ENCODE data around the gene GCSAM. TPM values are rescaled to one million over a fixed set of nuclear protein-coding genes. Genes with fewer than 3 reads are reported as not detected.
A peak's percentile ranks its signal among the peaks of the same experiment; 100 is the strongest.

Gene GCSAM
- total and polyA plus RNA-seq, 5 donors from 2014 or later, result 8.1 to 13.6 (median 11.8) TPM

DNA sequence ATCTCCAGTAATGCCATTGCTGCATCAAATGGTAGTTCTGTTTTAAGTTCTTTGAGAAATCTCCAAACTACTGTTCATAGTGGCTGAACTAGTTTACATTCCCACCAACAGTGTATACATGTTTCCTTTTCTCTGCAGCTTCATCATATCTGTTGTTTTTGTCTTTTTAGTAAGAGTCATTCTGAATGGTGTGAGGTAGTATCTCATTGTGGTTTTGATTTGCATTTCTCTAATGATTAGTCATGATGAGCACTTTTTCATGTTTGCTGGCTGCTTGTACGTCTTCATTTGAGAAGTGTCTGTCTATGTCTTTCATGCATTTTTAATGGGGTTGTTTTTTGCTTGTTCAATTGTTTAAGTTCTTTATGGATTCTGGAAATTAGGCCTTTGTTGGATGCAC is 10.2 kb upstream of the GCSAM start:
- Histone ChIP-seq H3K27me3 (ENCODE audit: control insufficient read depth, insufficient read depth, low read length) (no peaks in the 10 kb centered on the region), H3K27ac (ENCODE audit: insufficient read depth, low read length, poor library complexity, severe bottlenecking) (no peak overlapping the region), H3K36me3 (ENCODE audit: control insufficient read depth, insufficient read depth, low read length) (no peaks in the 10 kb centered on the region), H3K4me1 (ENCODE audit: control insufficient read depth, insufficient read depth, low read length, poor library complexity, severe bottlenecking) (no peaks in the 10 kb centered on the region), H3K9me3 (ENCODE audit: control insufficient read depth in 2 of 2, low read length in 2 of 2) (peaks cover 6 to 15% of the 10 kb centered on the region in 2 experiments), H3K4me3 (ENCODE audit: low read depth, low read length) (peak overlapping the region; percentile 66)
- H3K9me3 Mint-ChIP-seq, result peaks cover 0 to 34% (median 16%) of the 10 kb centered on the region in 7 donors
- H3K4me1 Mint-ChIP-seq, result peaks cover 7 to 10% (median 8%) of the 10 kb centered on the region in 4 donors
- peak overlapping the region; percentile 18 to 62 (median 60) for H3K27ac Mint-ChIP-seq
- H3K4me3 Mint-ChIP-seq, result peak overlapping the region; percentile 52 to 77 (median 70)
- peaks cover 14% of the 10 kb centered on the region for H3K27me3 Mint-ChIP-seq
- DNase-seq, result peak in 1 of 3 donors; percentile 58
- peak; percentile 68 to 72 for ATAC-seq (ENCODE audit: low read depth in 2 of 2)
- H3K36me3 Mint-ChIP-seq, result peaks cover 8% of the 10 kb centered on the region

- Histone ChIP-seq H3K27me3 (ENCODE audit: control insufficient read depth, insufficient read depth, low read length) (no peaks in the 10 kb centered on the region), H3K4me1 (ENCODE audit: control insufficient read depth, insufficient read depth, low read length, poor library complexity, severe bottlenecking) (no peaks in the 10 kb centered on the region), H3K36me3 (ENCODE audit: control insufficient read depth, insufficient read depth, low read length) (no peaks in the 10 kb centered on the region), H3K4me3 (ENCODE audit: low read depth, low read length) (no peak overlapping the region), H3K9me3 (ENCODE audit: control insufficient read depth in 2 of 2, low read length in 2 of 2) (peaks cover 6 to 8% of the 10 kb centered on the region in 2 experiments), H3K27ac (ENCODE audit: insufficient read depth, low read length, poor library complexity, severe bottlenecking) (no peak overlapping the region)
- H3K9me3 Mint-ChIP-seq, result peaks cover 0 to 17% (median 6%) of the 10 kb centered on the region in 7 donors
- H3K27ac Mint-ChIP-seq, result no peak overlapping the region
- H3K36me3 Mint-ChIP-seq, result no peaks in the 10 kb centered on the region
- H3K27me3 Mint-ChIP-seq, result peaks cover 4% of the 10 kb centered on the region
- H3K4me3 Mint-ChIP-seq, result no peak overlapping the region
- no peak for DNase-seq
- peaks cover 8 to 17% (median 12%) of the 10 kb centered on the region in 4 donors for H3K4me1 Mint-ChIP-seq
- no peak for ATAC-seq (ENCODE audit: low read depth in 2 of 2)
Measured at GRCh38 chr3:112141293-112141692, 8.2 kb upstream of the GCSAM start.

DNA sequence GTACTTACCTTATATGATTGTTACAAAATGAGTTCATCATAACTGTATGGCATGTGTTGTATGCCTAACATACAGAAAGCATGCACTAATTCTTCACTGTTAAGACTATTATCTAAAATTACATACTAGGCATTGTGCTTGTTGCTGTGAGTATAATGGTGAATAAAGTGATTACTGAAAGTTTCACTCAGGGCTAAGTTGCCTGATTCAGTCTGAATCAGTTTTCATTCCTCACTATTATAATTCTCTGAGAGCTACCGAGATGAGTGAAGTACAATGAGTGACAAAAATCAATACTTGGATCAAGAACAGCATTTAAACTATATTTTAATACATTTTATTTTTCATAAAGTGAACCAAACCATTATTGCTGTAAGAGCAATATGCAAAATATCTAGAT is 7.5 kb upstream of the GCSAM start:
- H3K27me3 Mint-ChIP-seq, result peaks cover 4% of the 10 kb centered on the region
- ATAC-seq (ENCODE audit: low read depth in 2 of 2) (no peak), DNase-seq (no peak)
- H3K27ac Mint-ChIP-seq, result no peak overlapping the region
- peaks cover 0 to 10% (median 1%) of the 10 kb centered on the region in 7 donors for H3K9me3 Mint-ChIP-seq
- Histone ChIP-seq H3K27ac (ENCODE audit: insufficient read depth, low read length, poor library complexity, severe bottlenecking) (no peak overlapping the region), H3K4me1 (ENCODE audit: control insufficient read depth, insufficient read depth, low read length, poor library complexity, severe bottlenecking) (peaks cover under 1% of the 10 kb centered on the region), H3K36me3 (ENCODE audit: control insufficient read depth, insufficient read depth, low read length) (no peaks in the 10 kb centered on the region), H3K4me3 (ENCODE audit: low read depth, low read length) (no peak overlapping the region), H3K27me3 (ENCODE audit: control insufficient read depth, insufficient read depth, low read length) (no peaks in the 10 kb centered on the region), H3K9me3 (ENCODE audit: control insufficient read depth in 2 of 2, low read length in 2 of 2) (peaks cover 6 to 8% of the 10 kb centered on the region in 2 experiments)
- no peaks in the 10 kb centered on the region for H3K36me3 Mint-ChIP-seq
- peaks cover 9 to 20% (median 15%) of the 10 kb centered on the region in 4 donors for H3K4me1 Mint-ChIP-seq
- no peak overlapping the region for H3K4me3 Mint-ChIP-seq

DNA sequence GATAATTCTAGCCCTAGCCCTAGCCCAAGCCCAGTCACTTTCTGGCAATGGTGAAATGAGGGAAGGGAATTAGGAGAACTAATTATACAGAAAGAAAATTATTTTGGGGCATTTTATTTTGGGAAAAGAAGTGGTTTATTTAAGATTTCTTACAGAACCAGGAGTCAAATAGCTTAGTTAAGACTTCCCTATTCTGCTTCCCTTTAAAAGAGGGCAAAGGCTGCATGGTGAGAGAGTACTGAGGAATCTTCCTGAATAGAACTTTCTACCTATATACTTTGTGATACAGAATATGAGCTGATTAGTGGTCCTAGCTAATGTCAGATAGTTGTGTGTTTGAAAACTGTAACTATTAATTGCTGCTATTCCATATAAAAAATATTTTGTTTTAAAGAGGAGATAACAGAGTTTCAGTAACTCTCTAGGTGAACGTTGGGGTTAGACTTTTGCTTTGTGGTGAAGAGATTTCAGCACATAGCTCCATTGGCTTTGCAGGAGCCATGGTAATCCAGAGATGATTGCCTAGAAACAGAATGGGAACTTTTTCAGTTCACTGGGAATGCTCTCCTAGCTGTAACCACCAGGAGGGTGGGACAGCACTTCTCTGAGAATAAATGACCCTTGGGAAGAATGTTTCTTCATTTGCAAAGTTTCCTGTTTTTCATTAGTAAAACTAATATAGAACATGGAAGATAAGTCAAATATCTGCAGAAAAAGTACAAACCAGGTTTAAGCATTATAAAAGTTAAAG is 5.3 kb upstream of the GCSAM start:
- Mint-ChIP-seq H3K36me3 (no peaks in the 10 kb centered on the region), H3K4me3 (no peak overlapping the region), H3K9me3 (peaks cover 0 to 3% (median 0%) of the 10 kb centered on the region in 7 donors), H3K27ac (no peak overlapping the region), H3K4me1 (peaks cover 6 to 34% (median 25%) of the 10 kb centered on the region in 4 donors), H3K27me3 (peaks cover 4% of the 10 kb centered on the region)
- no peaks in the 10 kb centered on the region for H3K9me3 ChIP-seq (ENCODE audit: control insufficient read depth in 2 of 2, low read length in 2 of 2)
- H3K27ac ChIP-seq (ENCODE audit: insufficient read depth, low read length, poor library complexity, severe bottlenecking), result no peak overlapping the region
- DNase-seq (no peak), ATAC-seq (ENCODE audit: low read depth in 2 of 2) (no peak)
- peaks cover 17% of the 10 kb centered on the region for H3K4me1 ChIP-seq (ENCODE audit: control insufficient read depth, insufficient read depth, low read length, poor library complexity, severe bottlenecking)
- no peaks in the 10 kb centered on the region for H3K36me3 ChIP-seq (ENCODE audit: control insufficient read depth, insufficient read depth, low read length)
- no peaks in the 10 kb centered on the region for H3K27me3 ChIP-seq (ENCODE audit: control insufficient read depth, insufficient read depth, low read length)
- H3K4me3 ChIP-seq (ENCODE audit: low read depth, low read length), result no peak overlapping the region

- no peak for DNase-seq
- no peaks in the 10 kb centered on the region for H3K36me3 Mint-ChIP-seq
- H3K9me3 Mint-ChIP-seq, result no peaks in the 10 kb centered on the region
- peaks cover 23% of the 10 kb centered on the region for H3K4me1 ChIP-seq (ENCODE audit: control insufficient read depth, insufficient read depth, low read length, poor library complexity, severe bottlenecking)
- H3K36me3 ChIP-seq (ENCODE audit: control insufficient read depth, insufficient read depth, low read length), result no peaks in the 10 kb centered on the region
- ATAC-seq (ENCODE audit: low read depth in 2 of 2), result no peak
- no peak overlapping the region for H3K27ac ChIP-seq (ENCODE audit: insufficient read depth, low read length, poor library complexity, severe bottlenecking)
- H3K4me3 Mint-ChIP-seq, result no peak overlapping the region
- H3K9me3 ChIP-seq (ENCODE audit: control insufficient read depth in 2 of 2, low read length in 2 of 2), result no peaks in the 10 kb centered on the region
- H3K4me1 Mint-ChIP-seq, result peaks cover 9 to 37% (median 27%) of the 10 kb centered on the region in 4 donors
- peaks cover 4% of the 10 kb centered on the region for H3K27me3 Mint-ChIP-seq
- no peak overlapping the region for H3K27ac Mint-ChIP-seq
- H3K4me3 ChIP-seq (ENCODE audit: low read depth, low read length), result no peak overlapping the region
- no peaks in the 10 kb centered on the region for H3K27me3 ChIP-seq (ENCODE audit: control insufficient read depth, insufficient read depth, low read length)
Measured at GRCh38 chr3:112137781-112138180, 4.7 kb upstream of the GCSAM start.

DNA sequence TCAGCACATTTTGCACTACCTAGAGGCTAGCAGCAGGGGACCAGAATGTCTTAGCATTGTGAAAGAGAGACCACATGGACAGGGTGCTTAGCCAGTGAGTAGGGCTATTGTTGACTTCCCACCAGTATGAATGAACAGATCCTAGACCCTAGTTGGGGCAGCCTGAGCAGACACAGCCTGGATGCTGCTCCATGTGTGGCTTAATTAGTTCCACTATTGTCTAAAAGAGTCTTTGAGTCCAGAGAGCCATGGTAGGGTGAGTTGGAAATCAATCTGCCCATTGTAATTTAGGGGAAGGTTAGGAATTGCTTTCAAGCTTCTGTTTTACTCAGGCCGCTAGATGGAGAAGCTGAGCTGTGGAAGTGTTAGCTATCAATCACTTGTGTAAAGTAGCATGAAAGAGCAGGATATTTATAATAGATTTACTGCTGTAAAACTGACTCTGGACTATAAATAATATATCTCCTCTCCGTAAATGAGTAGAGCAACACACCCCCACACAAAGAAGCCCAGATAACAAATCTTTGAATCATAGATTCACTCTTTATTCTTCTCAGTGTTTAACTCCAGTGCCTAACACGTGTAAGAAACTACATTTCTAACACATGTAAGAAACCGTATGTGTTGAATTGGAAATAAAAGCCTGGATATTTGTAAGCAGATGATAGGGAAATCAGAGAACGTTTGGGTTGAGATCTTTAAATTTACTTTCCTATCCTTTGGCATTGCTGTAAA is 4.1 kb upstream of the GCSAM start:
- H3K9me3 ChIP-seq (ENCODE audit: control insufficient read depth in 2 of 2, low read length in 2 of 2), result no peaks in the 10 kb centered on the region
- Mint-ChIP-seq H3K27ac (peak overlapping the region in 1 of 3 donors; percentile 34), H3K36me3 (no peaks in the 10 kb centered on the region), H3K4me1 (peaks cover 10 to 43% (median 32%) of the 10 kb centered on the region in 4 donors), H3K4me3 (no peak overlapping the region), H3K9me3 (no peaks in the 10 kb centered on the region), H3K27me3 (peaks cover 4% of the 10 kb centered on the region)
- DNase-seq, result peak in 2 of 3 donors; percentile 33 to 52
- peak in 1 of 2 donors; percentile 29 for ATAC-seq (ENCODE audit: low read depth in 2 of 2)
- H3K27me3 ChIP-seq (ENCODE audit: control insufficient read depth, insufficient read depth, low read length), result no peaks in the 10 kb centered on the region
- peaks cover 24% of the 10 kb centered on the region for H3K4me1 ChIP-seq (ENCODE audit: control insufficient read depth, insufficient read depth, low read length, poor library complexity, severe bottlenecking)
- no peaks in the 10 kb centered on the region for H3K36me3 ChIP-seq (ENCODE audit: control insufficient read depth, insufficient read depth, low read length)
- no peak overlapping the region for H3K4me3 ChIP-seq (ENCODE audit: low read depth, low read length)
- H3K27ac ChIP-seq (ENCODE audit: insufficient read depth, low read length, poor library complexity, severe bottlenecking), result no peak overlapping the region

DNA sequence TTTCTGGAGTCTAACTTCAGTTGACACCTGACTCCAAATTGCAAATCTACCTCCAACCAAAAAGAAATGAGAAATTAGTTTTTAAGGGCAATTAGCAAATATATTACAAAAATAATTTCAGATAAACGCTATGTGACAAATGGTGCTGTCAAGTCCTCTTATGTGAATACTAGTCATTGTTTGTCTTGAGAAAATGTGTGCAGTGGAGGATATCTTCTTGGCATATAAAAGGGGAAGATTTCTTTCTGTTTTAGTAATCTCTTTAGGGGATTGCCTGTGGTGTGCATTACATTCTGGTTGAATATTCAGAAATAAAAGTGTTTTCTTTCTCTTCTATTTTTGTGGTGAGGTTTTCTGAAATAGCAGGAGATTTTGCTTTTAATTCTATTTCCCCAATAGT is 3.0 kb upstream of the GCSAM start:
- Mint-ChIP-seq H3K9me3 (no peaks in the 10 kb centered on the region), H3K36me3 (no peaks in the 10 kb centered on the region), H3K27ac (no peak overlapping the region), H3K27me3 (peaks cover 4% of the 10 kb centered on the region), H3K4me1 (peaks cover 10 to 49% (median 34%) of the 10 kb centered on the region in 4 donors), H3K4me3 (no peak overlapping the region)
- Histone ChIP-seq H3K4me1 (ENCODE audit: control insufficient read depth, insufficient read depth, low read length, poor library complexity, severe bottlenecking) (peaks cover 24% of the 10 kb centered on the region), H3K36me3 (ENCODE audit: control insufficient read depth, insufficient read depth, low read length) (no peaks in the 10 kb centered on the region), H3K9me3 (ENCODE audit: control insufficient read depth in 2 of 2, low read length in 2 of 2) (no peaks in the 10 kb centered on the region), H3K4me3 (ENCODE audit: low read depth, low read length) (no peak overlapping the region), H3K27ac (ENCODE audit: insufficient read depth, low read length, poor library complexity, severe bottlenecking) (no peak overlapping the region), H3K27me3 (ENCODE audit: control insufficient read depth, insufficient read depth, low read length) (no peaks in the 10 kb centered on the region)
- ATAC-seq (ENCODE audit: low read depth in 2 of 2), result no peak
- DNase-seq, result no peak
